Skeletal muscle cell (primary cell): ENCODE data around the gene TEX36.
"Not testable (repeated sequence)": the region's sequence is repeated elsewhere in the genome, so short reads cannot be mapped to it uniquely, and the experiment has no call there.

Experiments used
- DNase-seq: peaks from one replicate; pipeline ENCODE4 v3.0.0-alpha.2; 2010; ENCODE audit warnings: low read depth
- H3K4me3 ChIP-seq: 2 replicates; pipeline ENCODE4 v1.5.1; 2011; ENCODE audit warnings: low read depth, mild to moderate bottlenecking, control low read depth, low read length, moderate library complexity

TEX36 gene, protein sequence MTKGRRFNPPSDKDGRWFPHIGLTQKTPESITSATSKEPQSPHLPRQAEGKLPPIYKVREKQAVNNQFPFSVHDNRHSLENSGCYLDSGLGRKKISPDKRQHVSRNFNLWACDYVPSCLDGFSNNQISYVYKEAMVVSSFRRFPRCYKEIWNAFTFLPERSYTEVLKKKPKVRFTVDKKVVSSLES

GRCh38 chr10:125683063-125683462 lies at the start of gene TEX36:
TSS of gene TEX36 (minus strand) at chr10:125683163. CDS start at chr10:125682989, 174 bp downstream.
- no peak within 1 kb of the TSS for H3K4me3 ChIP-seq
- DNase-seq: no peak

DNA sequence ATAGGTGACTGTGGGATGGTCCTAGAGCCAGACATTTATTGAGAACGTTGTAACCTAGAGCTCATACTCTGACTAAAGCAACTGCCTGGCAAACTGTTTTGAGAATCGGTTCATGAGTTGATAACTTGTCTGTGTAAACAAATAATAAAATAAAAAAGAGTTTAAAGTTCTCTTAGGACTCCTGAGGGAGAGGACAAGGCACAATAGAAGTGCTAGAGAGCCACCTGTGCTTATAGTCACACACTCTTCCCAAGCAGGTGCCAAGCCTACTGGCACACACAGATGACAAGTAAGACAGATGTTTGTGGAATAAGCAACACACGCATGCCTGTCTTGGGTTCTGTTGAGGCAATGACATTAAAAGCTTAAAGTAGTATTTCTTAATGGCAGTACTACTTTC lies 44.5 kb upstream of the TEX36 start:
- no peak overlapping the region for H3K4me3 ChIP-seq
- no peak for DNase-seq

GRCh38 chr10:125726914-125727313 lies 44.0 kb upstream of the TEX36 start:
- no peak for DNase-seq
- no peak overlapping the region for H3K4me3 ChIP-seq

- no peak overlapping the region for H3K4me3 ChIP-seq
- DNase-seq: no peak
Observed at GRCh38 chr10:125722811-125723210, 39.8 kb upstream of the TEX36 start.

- no peak for DNase-seq
- H3K4me3 ChIP-seq: no peak overlapping the region
Observed at GRCh38 chr10:125721035-125721434, 38.1 kb upstream of the TEX36 start.

DNA sequence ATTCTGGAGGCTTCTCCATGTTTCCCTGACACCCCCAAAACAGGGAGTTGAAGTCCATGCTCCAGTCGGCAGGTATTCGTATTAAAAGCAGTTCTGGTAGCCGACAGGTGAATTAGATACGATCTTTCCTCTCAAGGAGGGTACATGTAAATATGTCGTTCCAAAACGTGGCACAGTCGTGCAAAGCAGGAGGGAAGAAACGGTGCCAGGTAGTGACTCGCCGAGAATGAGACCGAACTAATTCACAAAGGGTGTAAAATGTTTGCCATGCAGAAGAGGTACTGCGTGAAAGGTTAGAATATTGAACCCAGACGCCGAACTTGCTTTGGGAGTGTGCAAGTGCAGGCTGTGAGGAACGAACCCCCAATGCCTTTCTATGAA lies 37.0 kb upstream of the TEX36 start:
- H3K4me3 ChIP-seq: peak overlapping the region; percentile 99
- DNase-seq: no peak

GRCh38 chr10:125719173-125720001 lies 36.4 kb upstream of the TEX36 start, which contains the start of gene EDRF1:
TSS of gene EDRF1 (plus strand) at chr10:125719709. CDS start at chr10:125719808, 99 bp downstream.
- peak within 1 kb of the TSS; percentile 99 for H3K4me3 ChIP-seq
- peak; percentile 94 for DNase-seq

DNA sequence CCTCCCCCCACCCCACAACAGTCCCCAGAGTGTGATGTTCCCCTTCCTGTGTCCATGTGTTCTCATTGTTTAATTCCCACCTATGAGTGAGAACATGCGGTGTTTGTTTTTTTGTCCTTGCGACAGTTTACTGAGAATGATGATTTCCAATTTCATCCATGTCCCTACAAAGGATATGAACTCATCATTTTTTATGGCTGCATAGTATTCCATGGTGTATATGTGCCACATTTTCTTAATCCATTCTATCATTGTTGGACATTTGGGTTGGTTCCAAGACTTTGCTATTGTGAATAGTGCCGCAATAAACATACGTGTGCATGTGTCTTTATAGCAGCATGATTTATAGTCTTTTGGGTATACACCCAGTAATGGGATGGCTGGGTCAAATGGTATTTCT lies 31.8 kb upstream of the TEX36 start:
- DNase-seq, H3K4me3 ChIP-seq: not testable (repeated sequence)

- DNase-seq: no peak
- H3K4me3 ChIP-seq: no peak overlapping the region
Observed at GRCh38 chr10:125711110-125711750, 28.3 kb upstream of the TEX36 start.

- DNase-seq: no peak
Observed at GRCh38 chr10:125709553-125710474, 26.9 kb upstream of the TEX36 start.

GRCh38 chr10:125708971-125709503 lies 26.1 kb upstream of the TEX36 start:
- no peak overlapping the region for H3K4me3 ChIP-seq
- no peak for DNase-seq

More at GRCh38 chr10:125709553-125710474, 26.9 kb upstream of the TEX36 start:
- no peak overlapping the region for H3K4me3 ChIP-seq

- no peak for DNase-seq
Observed at GRCh38 chr10:125707541-125708468, 24.8 kb upstream of the TEX36 start.

DNA sequence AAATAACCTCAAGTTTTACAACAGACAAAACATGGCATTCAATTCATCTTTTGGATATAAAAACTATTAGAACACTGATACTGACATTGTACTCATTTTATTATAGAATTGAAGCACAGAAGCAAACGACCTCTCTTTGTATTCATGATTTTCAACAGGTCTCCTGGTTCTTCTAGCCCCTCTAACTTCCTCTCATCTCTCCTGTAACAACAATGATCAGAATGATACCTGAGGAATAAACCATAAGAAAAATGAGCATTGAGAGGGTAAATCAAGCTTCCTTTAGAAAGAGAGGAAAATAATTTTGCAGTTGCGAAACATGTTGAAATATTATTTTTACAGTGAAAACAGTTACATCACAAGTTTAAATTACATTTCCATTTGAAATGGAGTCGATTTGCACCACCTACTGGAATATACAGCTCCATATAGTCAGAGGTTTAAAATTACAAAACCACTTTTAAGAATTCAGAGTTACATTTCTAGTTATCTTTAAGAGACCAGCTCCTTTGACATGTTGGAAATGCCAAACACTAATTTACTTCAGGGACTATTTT lies 17.5 kb upstream of the TEX36 start:
- DNase-seq: peak; percentile 5
- H3K4me3 ChIP-seq: no peak overlapping the region

More at GRCh38 chr10:125707541-125708468, 24.8 kb upstream of the TEX36 start:
- no peak overlapping the region for H3K4me3 ChIP-seq

GRCh38 chr10:125699562-125700143 lies 16.7 kb upstream of the TEX36 start:
- H3K4me3 ChIP-seq: no peak overlapping the region
- no peak for DNase-seq

GRCh38 chr10:125698481-125698998 lies 15.6 kb upstream of the TEX36 start:
- no peak for DNase-seq
- H3K4me3 ChIP-seq: no peak overlapping the region

DNA sequence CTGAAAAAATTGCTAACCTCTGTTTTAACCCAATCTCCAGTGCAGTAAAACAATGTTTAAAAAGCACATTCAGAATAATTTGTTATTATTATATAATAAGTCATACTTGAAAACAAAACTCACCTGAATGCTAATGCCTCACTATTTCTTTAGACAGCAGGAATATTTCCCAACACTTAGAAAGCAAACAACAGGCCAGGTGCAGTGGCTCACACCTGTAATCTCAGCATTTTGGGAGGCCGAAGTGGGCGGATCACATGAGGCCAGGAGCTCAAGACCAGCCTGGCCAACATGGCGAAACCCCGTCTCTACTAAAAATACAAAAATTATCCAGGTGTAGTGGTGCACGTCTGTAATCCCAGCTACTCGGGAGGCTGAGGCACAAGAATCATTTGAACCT lies 13.9 kb upstream of the TEX36 start:
- DNase-seq, H3K4me3 ChIP-seq: not testable (repeated sequence)

DNA sequence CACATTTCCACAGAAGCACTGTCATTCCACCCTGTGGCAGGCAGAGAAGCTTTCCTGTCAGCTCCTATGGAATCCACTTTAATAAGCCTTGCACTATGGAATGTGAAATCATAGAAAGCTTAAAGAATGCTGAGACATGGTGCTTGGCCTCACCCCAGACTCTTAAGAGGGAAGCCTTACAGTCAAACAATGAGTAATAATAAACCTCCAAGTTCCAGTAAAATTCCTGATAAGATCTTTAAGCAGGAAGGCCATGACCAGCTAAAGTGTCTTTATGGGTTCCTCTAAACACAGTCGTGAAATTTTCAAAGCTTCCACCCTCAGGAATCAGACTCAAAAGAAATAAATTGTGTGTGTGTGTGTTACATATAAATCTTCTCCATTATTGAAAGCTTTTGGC lies 11.9 kb upstream of the TEX36 start:
- no peak overlapping the region for H3K4me3 ChIP-seq
- DNase-seq: peak; percentile 9
